IMR-90 (cell line): Measurements from ENCODE around the gene TRIM44. TPM values are rescaled to one million over a fixed set of nuclear protein-coding genes. Genes with fewer than 3 reads are reported as not detected.

Source experiments
- ATAC-seq: fragments of 200-7000 bp; cut with Tn5 transposase; 2 replicates; pipeline ENCODE4 v1.9.1; 2020; ENCODE audit warnings: low read depth, mild to moderate bottlenecking, moderate library complexity
- BruUV-seq: library from RNA; stranded (reverse); fragments of 400-500 nt; replicated peaks from 2 replicates; lab custom pipeline; 2021; lab: Mats Ljungman, UMichigan
- CTCF ChIA-PET: fragments of 300-600 bp; formaldehyde crosslinking; extraction: SDS; loops from one replicate; lab custom pipeline; 2021; ENCODE audit warnings: antibody characterized with exemption; lab: Yijun Ruan, JAX
- POLR2A ChIA-PET: fragments of 300-600 bp; sonication (Branson Sonifier 250); formaldehyde crosslinking; loops from one replicate; lab custom pipeline; 2022; ENCODE audit warnings: antibody characterized with exemption; ENCODE audit not compliant: unreplicated experiment; lab: Charles Lee
- DNase-seq: peaks from one replicate; pipeline ENCODE4 v3.0.0; 2013
- H2AFZ ChIP-seq: replicated peaks from 2 replicates; pipeline ENCODE3; 2013; ENCODE audit warnings: low read length, mild to moderate bottlenecking; ENCODE audit not compliant: poor library complexity
- H2AK5ac ChIP-seq: 2 replicates; pipeline ENCODE4 v1.6.1; 2013; ENCODE audit warnings: low read depth, low read length, inconsistent platforms
- H2AK9ac ChIP-seq: replicated peaks from 2 replicates; pipeline ENCODE3; 2013; ENCODE audit warnings: mild to moderate bottlenecking, low read depth, low read length, moderate library complexity; ENCODE audit not compliant: poor library complexity
- H2BK120ac ChIP-seq: 2 replicates; pipeline ENCODE4 v1.6.1; 2013; ENCODE audit warnings: low read depth, low read length, inconsistent platforms
- H2BK15ac ChIP-seq: 3 replicates; pipeline ENCODE4 v1.6.1; 2013; ENCODE audit warnings: low read depth, low read length, inconsistent platforms
- H2BK20ac ChIP-seq: 2 replicates; pipeline ENCODE4 v1.6.1; 2013; ENCODE audit warnings: low read depth, mild to moderate bottlenecking, inconsistent platforms, low read length, moderate library complexity
- H2BK5ac ChIP-seq: 2 replicates; pipeline ENCODE4 v1.6.1; 2013; ENCODE audit warnings: mild to moderate bottlenecking, low read depth, low read length, inconsistent platforms; ENCODE audit not compliant: poor library complexity, severe bottlenecking
- H3K14ac ChIP-seq: replicated peaks from 2 replicates; pipeline ENCODE4 v1.6.1; 2013; ENCODE audit warnings: low read depth, low read length, inconsistent platforms
- H3K18ac ChIP-seq: 2 replicates; pipeline ENCODE4 v1.6.1; 2013; ENCODE audit warnings: low read depth, low read length, control low read depth
- H3K23ac ChIP-seq: 2 replicates; pipeline ENCODE4 v1.6.1; 2013; ENCODE audit warnings: low read depth, low read length, inconsistent platforms
- H3K27ac ChIP-seq: 2 replicates; pipeline ENCODE4 v1.5.1; 2013; ENCODE audit warnings: mild to moderate bottlenecking, control low read depth, low read length; ENCODE audit not compliant: insufficient read depth
- H3K27me3 ChIP-seq: 2 replicates; pipeline ENCODE4 v1.6.1; 2013; ENCODE audit warnings: low read length; ENCODE audit not compliant: control insufficient read depth, insufficient read depth
- H3K36me3 ChIP-seq: 2 replicates; pipeline ENCODE4 v1.6.1; 2013; ENCODE audit warnings: low read length, mixed read lengths; ENCODE audit not compliant: control insufficient read depth, insufficient read depth
- H3K4ac ChIP-seq: 2 replicates; pipeline ENCODE4 v1.6.1; 2013; ENCODE audit warnings: low read depth, low read length, inconsistent platforms
- H3K4me1 ChIP-seq: 2 replicates; pipeline ENCODE4 v1.6.1; 2013; ENCODE audit warnings: low read length, mixed read lengths; ENCODE audit not compliant: control insufficient read depth, insufficient read depth
- H3K4me2 ChIP-seq: 2 replicates; pipeline ENCODE4 v1.6.1; 2013; ENCODE audit warnings: low read depth, mild to moderate bottlenecking, control low read depth, low read length, moderate library complexity
- H3K4me3 ChIP-seq: 2 replicates; pipeline ENCODE4 v1.5.1; 2013; ENCODE audit warnings: low read depth, mild to moderate bottlenecking, control low read depth, low read length, moderate library complexity; ENCODE audit not compliant: insufficient read depth
- H3K56ac ChIP-seq: 2 replicates; pipeline ENCODE4 v1.6.1; 2013; ENCODE audit warnings: low read length, inconsistent platforms; ENCODE audit not compliant: insufficient read depth; ENCODE audit errors: extremely low read depth
- H3K79me1 ChIP-seq, 2 experiments: 2 replicates each; pipeline ENCODE4 v1.6.1; 2013; ENCODE audit warnings: low read length in 2 of 2, inconsistent platforms in 1 of 2, low read depth in 1 of 2
- H3K9ac ChIP-seq: 2 replicates; pipeline ENCODE4 v1.6.1; 2013; ENCODE audit warnings: low read depth, low read length, control low read depth
- H3K9me1 ChIP-seq: 2 replicates; pipeline ENCODE4 v1.6.1; 2013; ENCODE audit warnings: low read length, inconsistent platforms; ENCODE audit not compliant: insufficient read depth
- H3K9me3 ChIP-seq: 2 replicates; pipeline ENCODE4 v1.6.1; 2013; ENCODE audit warnings: low read length; ENCODE audit not compliant: control insufficient read depth, insufficient read depth
- H4K20me1 ChIP-seq: 2 replicates; pipeline ENCODE4 v1.6.1; 2013; ENCODE audit warnings: low read length, inconsistent platforms; ENCODE audit not compliant: insufficient read depth
- H4K5ac ChIP-seq: 2 replicates; pipeline ENCODE4 v1.6.1; 2013; ENCODE audit warnings: mild to moderate bottlenecking, low read depth, low read length, control low read depth
- H4K8ac ChIP-seq, 2 experiments: 2 replicates each; pipeline ENCODE4 v1.6.1; 2013; ENCODE audit warnings: low read depth in 2 of 2, low read length in 2 of 2, control low read depth in 1 of 2, inconsistent platforms in 1 of 2
- H4K91ac ChIP-seq: 2 replicates; pipeline ENCODE4 v1.6.1; 2013; ENCODE audit warnings: low read depth, low read length, inconsistent platforms; ENCODE audit not compliant: insufficient read depth
- MXI1 ChIP-seq: IDR thresholded peaks from 2 replicates; pipeline ENCODE4 v1.6.1; 2012; ENCODE audit warnings: low read depth, mild to moderate bottlenecking, low read length, moderate library complexity, borderline replicate concordance
- NFE2L2 ChIP-seq: fragments of 150-350 bp; IDR thresholded peaks from 2 replicates; pipeline ENCODE4 v1.6.1; 2016; ENCODE audit warnings: low read depth, mild to moderate bottlenecking, low read length
- POLR2A ChIP-seq: IDR thresholded peaks from 2 replicates; pipeline ENCODE4 v1.6.1; 2012; ENCODE audit warnings: mild to moderate bottlenecking, low read depth, low read length
- RFX5 ChIP-seq: IDR thresholded peaks from 2 replicates; pipeline ENCODE4 v1.8.0; 2012; ENCODE audit warnings: low read depth, mild to moderate bottlenecking, low read length, moderate library complexity
- WGBS, 2 experiments: methylation state at CpG; one replicate each; pipeline versions ENCODE4 v1.1.5 to v1.1.7; 2013; ENCODE audit warnings: missing lambda C conversion rate in 2 of 2; ENCODE audit not compliant: insufficient read length in 1 of 2; ENCODE audit errors: extremely low coverage in 2 of 2; 5-methylcytosine and 5-hydroxymethylcytosine counted together
- dilution Hi-C: fragments of 300-500 bp; cut with HindIII; formaldehyde crosslinking; loops from one replicate; pipeline ENCODE4 v1.14.3; 2018; ENCODE audit warnings: low sequenced_read_pairs; ENCODE audit not compliant: unreplicated experiment
- in situ Hi-C: fragments of 300-500 bp; cut with MboI; formaldehyde crosslinking; loops from 3 replicates; pipeline ENCODE4 v1.14.3; 2019; ENCODE audit warnings: low sequenced_read_pairs, inconsistent platforms, mixed read lengths
- intact Hi-C: fragments of 100-400 bp; cut with micrococcal nuclease; formaldehyde crosslinking; loops from 2 replicates; pipeline ENCODE4 v1.10.0; 2022
- polyA plus RNA-seq, 3 experiments: library from polyadenylated mRNA; depleted of rRNA; stranded (reverse); fragments of >200 nt; gene quantifications; 2 replicates each; pipeline ENCODE4 v1.2.3, GENCODE V29; 2012; ENCODE audit warnings: low replicate concordance in 1 of 3
- total RNA-seq: library from RNA; depleted of rRNA; stranded (reverse); fragments of >200 nt; gene quantifications from 2 replicates; pipeline ENCODE4 v1.2.3, GENCODE V29; 2012

Gene TRIM44
- total and polyA plus RNA-seq, 2 of the 4 experiments (the other 2 are of a cell fraction) = 50.7 to 104 TPM

- WGBS, 2 experiments = no CpG with 5 or more reads among the region's 2 CpGs
- no peak overlapping the region for H4K8ac ChIP-seq
- no peak overlapping the region for H2BK20ac ChIP-seq
- H2AK9ac ChIP-seq = no peak overlapping the region
- no peak overlapping the region for H2BK15ac ChIP-seq
- H3K9ac ChIP-seq = no peak overlapping the region
- H3K9me1 ChIP-seq = no peaks in the 10 kb centered on the region
- H3K27ac ChIP-seq = no peak overlapping the region
- no peaks in the 10 kb centered on the region for H3K9me3 ChIP-seq
- ChIA-PET CTCF (no interaction called here), POLR2A (no interaction called here)
- no peaks in the 10 kb centered on the region for H4K20me1 ChIP-seq
- no peaks in the 10 kb centered on the region for H3K79me1 ChIP-seq
- H2BK5ac ChIP-seq = no peak overlapping the region
- no peak overlapping the region for H3K14ac ChIP-seq
- H3K18ac ChIP-seq = no peak overlapping the region
- no peak overlapping the region for H3K4me3 ChIP-seq
- no peak overlapping the region for H4K5ac ChIP-seq
- no peak overlapping the region for H2AFZ ChIP-seq
- TF ChIP-seq RFX5 (no peak), MXI1 (no peak), POLR2A (no peak), NFE2L2 (no peak)
- no peak overlapping the region for H3K4me2 ChIP-seq
- intact Hi-C loops = no loop called here
- no peaks in the 10 kb centered on the region for H3K4me1 ChIP-seq
- ATAC-seq (no peak), DNase-seq (no peak)
- H4K91ac ChIP-seq = no peak overlapping the region
- no peak overlapping the region for H2AK5ac ChIP-seq
- no TSS peak for BruUV-seq
- H3K27me3 ChIP-seq = peaks cover 2% of the 10 kb centered on the region
- in situ Hi-C loops = no loop called here
- H3K4ac ChIP-seq = no peak overlapping the region
- H3K56ac ChIP-seq = no peak overlapping the region
- dilution Hi-C loops = no loop called here
- no peaks in the 10 kb centered on the region for H3K36me3 ChIP-seq
- no peak overlapping the region for H3K23ac ChIP-seq
- H2BK120ac ChIP-seq = no peak overlapping the region
Observed at GRCh38 chr11:35864131-35864530, 201.6 kb downstream of the TRIM44 start.
